GM13976 (cell line): ENCODE measurements around the gene HES5.

Experiments
- DNase-seq: peaks from one replicate; pipeline ENCODE4 v3.0.0; 2012; ENCODE audit warnings: low spot score
- in situ Hi-C: fragments of 300-500 bp; cut with MboI; formaldehyde crosslinking; loops from one replicate; pipeline ENCODE4 v1.12.0; 2022; ENCODE audit warnings: low sequenced_read_pairs, mixed read lengths, inconsistent platforms; ENCODE audit not compliant: unreplicated experiment
- TF ChIP-seq, protein P1 (sequence below): IDR thresholded peaks from 2 replicates; pipeline ENCODE4 v1.5.1; 2012; ENCODE audit warnings: borderline replicate concordance, mild to moderate bottlenecking; ENCODE audit not compliant: insufficient read depth; ENCODE audit errors: extremely low read depth, missing control alignments, control extremely low read depth

The HES5 gene

GRCh38 chr1:2499986-2500596 lies 30.0 kb downstream of the HES5 start:
- in situ Hi-C loops = no loop called here

GRCh38 chr1:2499260-2499659 lies 30.8 kb downstream of the HES5 start:
- in situ Hi-C loops = no loop called here
- TF ChIP-seq, protein P1, sequence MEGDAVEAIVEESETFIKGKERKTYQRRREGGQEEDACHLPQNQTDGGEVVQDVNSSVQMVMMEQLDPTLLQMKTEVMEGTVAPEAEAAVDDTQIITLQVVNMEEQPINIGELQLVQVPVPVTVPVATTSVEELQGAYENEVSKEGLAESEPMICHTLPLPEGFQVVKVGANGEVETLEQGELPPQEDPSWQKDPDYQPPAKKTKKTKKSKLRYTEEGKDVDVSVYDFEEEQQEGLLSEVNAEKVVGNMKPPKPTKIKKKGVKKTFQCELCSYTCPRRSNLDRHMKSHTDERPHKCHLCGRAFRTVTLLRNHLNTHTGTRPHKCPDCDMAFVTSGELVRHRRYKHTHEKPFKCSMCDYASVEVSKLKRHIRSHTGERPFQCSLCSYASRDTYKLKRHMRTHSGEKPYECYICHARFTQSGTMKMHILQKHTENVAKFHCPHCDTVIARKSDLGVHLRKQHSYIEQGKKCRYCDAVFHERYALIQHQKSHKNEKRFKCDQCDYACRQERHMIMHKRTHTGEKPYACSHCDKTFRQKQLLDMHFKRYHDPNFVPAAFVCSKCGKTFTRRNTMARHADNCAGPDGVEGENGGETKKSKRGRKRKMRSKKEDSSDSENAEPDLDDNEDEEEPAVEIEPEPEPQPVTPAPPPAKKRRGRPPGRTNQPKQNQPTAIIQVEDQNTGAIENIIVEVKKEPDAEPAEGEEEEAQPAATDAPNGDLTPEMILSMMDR = no peak
- DNase-seq = no peak

More at GRCh38 chr1:2499986-2500596, 30.0 kb downstream of the HES5 start:
- TF ChIP-seq, protein P1 = no peak
- DNase-seq = no peak

DNA sequence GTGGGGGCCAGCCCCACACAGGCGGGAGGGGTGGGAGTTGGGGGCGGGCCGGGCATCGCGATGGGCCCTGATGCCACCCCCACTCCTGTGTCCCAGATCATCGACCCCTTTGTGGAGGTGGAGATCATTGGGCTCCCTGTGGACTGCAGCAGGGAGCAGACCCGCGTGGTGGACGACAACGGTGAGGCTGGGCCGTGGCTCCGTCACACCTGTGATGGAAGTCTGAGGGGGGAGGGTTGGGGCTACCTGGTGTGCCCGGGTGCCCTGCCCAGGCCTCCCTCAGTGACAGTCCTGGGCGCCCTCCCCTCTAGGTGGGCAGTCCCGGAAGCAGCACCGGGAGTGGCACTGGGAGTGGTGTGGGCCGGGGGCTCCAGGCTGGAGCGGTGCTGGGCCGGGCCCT lies 31.4 kb downstream of the HES5 start:
- TF ChIP-seq, protein P1 = no peak
- no peak for DNase-seq
- in situ Hi-C loops = no loop called here

DNA sequence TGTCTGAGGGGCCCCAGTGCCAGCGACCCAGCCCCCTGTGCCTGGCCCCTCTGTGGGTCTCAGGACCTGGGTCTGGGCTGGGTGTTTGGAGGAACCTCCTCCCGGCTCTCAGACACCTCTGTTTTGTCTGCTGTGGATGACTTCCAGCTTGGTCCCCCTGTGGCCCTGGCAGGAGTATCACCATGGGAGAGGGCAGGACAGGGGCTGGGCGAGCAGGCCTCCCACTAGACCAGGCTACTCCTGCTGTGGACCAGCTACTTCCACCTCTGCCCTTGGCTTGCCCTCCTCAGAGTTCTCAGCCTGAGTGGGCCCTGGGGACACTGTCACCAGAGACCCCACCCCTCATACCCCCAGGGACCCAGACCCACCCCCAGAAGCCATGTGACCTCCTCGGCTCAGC lies 32.2 kb downstream of the HES5 start:
- TF ChIP-seq, protein P1 = no peak
- in situ Hi-C loops = no loop called here
- DNase-seq = no peak

DNA sequence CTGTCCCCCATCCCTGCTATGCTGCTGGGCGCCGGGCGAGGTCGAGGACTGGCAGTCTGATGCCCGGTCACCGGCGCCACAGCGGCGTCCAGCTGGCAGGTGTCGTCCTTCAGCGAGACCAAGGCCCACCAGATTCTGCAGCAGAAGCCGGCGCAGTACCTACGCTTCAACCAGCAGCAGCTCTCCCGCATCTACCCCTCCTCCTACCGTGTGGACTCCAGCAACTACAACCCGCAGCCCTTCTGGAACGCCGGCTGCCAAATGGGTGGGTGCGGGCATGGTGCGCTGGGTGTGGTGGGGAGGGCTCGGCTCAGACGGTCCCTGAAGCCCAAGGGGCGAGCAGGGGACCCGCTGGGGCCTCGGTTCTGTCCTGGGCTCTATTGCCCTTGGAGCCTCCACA lies 33.3 kb downstream of the HES5 start:
- in situ Hi-C loops = no loop called here
- no peak for DNase-seq
- TF ChIP-seq, protein P1 = no peak

DNA sequence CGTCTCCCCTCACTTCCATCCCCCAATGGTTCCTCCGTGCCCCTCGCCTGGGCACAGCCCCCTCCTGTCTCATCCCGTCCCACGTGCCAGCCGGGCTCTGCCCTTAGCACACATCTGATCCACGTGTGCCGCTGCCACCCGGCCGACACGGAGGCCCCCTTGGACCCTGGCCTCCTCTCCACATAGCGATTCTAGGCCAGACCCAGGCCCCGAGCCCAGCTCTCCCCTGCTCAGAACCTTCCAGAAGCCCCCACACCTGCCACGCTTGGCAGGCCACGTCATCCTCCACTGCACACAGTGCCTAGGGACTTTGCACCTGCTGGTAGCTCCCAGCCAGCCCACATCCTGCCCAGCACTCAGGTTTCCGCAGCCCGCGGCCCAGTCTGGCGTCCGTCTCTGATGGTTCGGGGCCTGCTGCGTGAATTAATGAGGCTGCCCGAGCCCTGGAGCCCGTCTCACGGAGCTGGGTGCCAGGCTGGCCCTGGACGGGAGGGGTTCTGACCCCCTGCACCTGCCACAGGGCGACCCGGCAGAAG lies 33.9 kb downstream of the HES5 start:
- DNase-seq = peak; percentile 68

More for the DNA sequence above, 33.9 kb downstream of the HES5 start:
- TF ChIP-seq, protein P1 = no peak
- in situ Hi-C loops = no loop called here
